ENCODE measurements around the gene SLC9A7. TPM values are rescaled to one million over a fixed set of nuclear protein-coding genes. Genes with fewer than 3 reads are reported as not detected.

The SLC9A7 gene
- total RNA-seq, 2 donors from 2014 or later, result 6.5 to 7.5 TPM

DNA sequence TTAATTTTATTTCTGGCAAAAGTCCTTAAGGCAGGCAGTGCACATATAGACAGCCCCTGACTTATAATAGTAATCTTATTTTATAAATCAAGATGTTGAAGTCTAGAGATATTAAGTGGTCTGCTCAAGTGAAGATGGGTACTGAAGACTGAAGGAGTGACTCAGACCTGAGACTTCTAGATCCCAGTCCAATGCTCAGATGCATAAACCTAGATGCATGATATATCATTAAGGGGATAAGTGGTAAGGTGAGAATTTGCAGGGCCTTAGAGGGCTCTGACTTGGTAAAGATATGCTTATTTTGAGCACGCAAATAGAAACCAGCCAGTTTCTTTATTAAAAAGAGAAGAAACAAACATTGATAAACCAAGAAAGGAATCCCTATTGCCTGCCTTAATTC, 42.9 kb downstream of the SLC9A7 start:
- TF ChIP-seq, protein P1, sequence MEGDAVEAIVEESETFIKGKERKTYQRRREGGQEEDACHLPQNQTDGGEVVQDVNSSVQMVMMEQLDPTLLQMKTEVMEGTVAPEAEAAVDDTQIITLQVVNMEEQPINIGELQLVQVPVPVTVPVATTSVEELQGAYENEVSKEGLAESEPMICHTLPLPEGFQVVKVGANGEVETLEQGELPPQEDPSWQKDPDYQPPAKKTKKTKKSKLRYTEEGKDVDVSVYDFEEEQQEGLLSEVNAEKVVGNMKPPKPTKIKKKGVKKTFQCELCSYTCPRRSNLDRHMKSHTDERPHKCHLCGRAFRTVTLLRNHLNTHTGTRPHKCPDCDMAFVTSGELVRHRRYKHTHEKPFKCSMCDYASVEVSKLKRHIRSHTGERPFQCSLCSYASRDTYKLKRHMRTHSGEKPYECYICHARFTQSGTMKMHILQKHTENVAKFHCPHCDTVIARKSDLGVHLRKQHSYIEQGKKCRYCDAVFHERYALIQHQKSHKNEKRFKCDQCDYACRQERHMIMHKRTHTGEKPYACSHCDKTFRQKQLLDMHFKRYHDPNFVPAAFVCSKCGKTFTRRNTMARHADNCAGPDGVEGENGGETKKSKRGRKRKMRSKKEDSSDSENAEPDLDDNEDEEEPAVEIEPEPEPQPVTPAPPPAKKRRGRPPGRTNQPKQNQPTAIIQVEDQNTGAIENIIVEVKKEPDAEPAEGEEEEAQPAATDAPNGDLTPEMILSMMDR (IDR thresholded peaks at IDR 0.05), result no peak
- H3K4me3 ChIP-seq, result no peak overlapping the region
- DNase-seq (ENCODE audit: low spot score), result no peak
- no peaks in the 10 kb centered on the region for H3K36me3 ChIP-seq
- H3K27ac ChIP-seq, result no peak overlapping the region
- H3K27me3 ChIP-seq, result no peaks in the 10 kb centered on the region
- H3K4me1 ChIP-seq, result no peaks in the 10 kb centered on the region
- H3K9me3 ChIP-seq, result no peaks in the 10 kb centered on the region

DNA sequence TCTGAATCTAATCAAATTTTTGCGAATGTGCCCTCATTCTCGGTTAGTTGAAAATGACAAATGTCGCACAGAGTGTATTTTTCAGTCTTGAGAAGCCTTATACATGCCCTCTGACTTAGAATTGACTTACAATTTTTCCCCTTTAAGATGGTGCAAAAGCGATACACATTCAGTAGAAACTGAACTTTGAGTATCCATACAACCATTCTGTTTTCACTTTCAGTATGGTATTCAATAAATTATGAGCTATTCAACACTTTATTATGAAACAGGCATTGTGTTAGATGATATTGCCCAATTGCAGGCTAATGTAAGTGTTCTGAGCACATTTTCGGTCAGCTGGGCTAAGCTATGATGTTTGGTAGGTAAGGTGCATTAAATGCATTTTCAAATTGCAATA, 43.4 kb downstream of the SLC9A7 start:
- TF ChIP-seq, protein P1 (IDR thresholded peaks at IDR 0.05), result no peak
- no peak for DNase-seq (ENCODE audit: low spot score)
- H3K9me3 ChIP-seq, result no peaks in the 10 kb centered on the region

DNA sequence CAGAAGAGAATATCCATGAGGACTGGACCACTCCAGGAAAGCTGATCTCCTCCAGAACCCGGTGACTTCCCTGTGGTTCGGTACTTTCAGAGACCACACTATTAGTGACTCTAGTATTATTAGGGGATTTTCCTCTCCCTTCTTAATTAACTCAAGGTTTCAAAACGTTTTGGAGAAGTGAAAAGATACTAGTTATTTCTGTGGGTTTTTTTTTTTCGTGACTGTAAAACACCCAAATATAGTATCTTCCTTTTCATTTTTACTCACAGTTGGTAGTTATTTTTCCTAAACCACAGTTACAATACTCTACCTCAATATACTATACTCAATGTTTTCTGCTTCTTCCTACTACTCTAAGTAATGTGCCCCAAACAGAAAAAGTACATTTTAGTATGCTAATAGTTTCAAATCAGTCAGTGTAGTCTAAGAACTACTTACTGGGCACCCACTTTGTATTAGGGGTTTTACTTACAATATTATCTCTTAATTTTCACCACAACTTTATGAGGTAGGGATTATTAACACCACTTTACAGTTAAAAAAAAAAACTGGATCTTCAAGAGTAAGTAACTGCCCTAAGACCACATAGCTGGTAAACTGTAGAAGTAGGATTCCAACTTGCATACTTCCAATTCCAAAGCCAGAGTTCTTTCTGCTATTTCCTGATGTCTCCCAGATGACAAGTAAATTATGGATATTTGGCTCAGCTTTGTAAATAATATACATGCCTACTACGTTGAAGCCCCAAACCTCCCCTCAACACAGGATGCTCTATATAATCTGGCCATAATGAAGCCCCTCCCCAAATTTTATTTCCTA, 45.0 kb downstream of the SLC9A7 start:
- no peak overlapping the region for H3K4me3 ChIP-seq
- H3K27me3 ChIP-seq, result no peaks in the 10 kb centered on the region
- no peaks in the 10 kb centered on the region for H3K36me3 ChIP-seq
- no peak overlapping the region for H3K27ac ChIP-seq
- no peaks in the 10 kb centered on the region for H3K9me3 ChIP-seq
- DNase-seq (ENCODE audit: low spot score), result no peak
- H3K4me1 ChIP-seq, result no peaks in the 10 kb centered on the region
- TF ChIP-seq, protein P1 (IDR thresholded peaks at IDR 0.05), result no peak

More for the DNA sequence above, 43.4 kb downstream of the SLC9A7 start:
- Histone ChIP-seq H3K27ac (no peak overlapping the region), H3K4me1 (no peaks in the 10 kb centered on the region), H3K36me3 (no peaks in the 10 kb centered on the region), H3K4me3 (no peak overlapping the region), H3K27me3 (no peaks in the 10 kb centered on the region)

DNA sequence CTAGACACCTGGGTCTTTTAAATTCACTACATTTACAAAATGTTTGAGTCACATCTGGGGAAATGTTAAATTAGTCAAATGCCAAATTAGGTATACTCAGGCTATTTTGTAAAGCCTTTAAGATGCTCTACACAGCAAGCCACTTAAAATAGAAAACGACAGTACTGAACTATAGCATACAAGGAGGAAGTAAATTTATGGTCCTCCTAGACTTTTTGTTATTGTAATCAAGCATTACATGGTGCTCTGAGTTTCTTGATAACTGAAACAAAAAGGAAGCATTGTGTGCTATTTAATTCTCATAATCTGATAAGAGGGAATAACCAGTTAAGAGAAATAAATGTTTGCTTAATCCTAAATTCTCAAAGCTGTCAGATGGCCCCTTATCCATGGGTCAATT, 46.2 kb downstream of the SLC9A7 start:
- H3K9me3 ChIP-seq, result no peaks in the 10 kb centered on the region

DNA sequence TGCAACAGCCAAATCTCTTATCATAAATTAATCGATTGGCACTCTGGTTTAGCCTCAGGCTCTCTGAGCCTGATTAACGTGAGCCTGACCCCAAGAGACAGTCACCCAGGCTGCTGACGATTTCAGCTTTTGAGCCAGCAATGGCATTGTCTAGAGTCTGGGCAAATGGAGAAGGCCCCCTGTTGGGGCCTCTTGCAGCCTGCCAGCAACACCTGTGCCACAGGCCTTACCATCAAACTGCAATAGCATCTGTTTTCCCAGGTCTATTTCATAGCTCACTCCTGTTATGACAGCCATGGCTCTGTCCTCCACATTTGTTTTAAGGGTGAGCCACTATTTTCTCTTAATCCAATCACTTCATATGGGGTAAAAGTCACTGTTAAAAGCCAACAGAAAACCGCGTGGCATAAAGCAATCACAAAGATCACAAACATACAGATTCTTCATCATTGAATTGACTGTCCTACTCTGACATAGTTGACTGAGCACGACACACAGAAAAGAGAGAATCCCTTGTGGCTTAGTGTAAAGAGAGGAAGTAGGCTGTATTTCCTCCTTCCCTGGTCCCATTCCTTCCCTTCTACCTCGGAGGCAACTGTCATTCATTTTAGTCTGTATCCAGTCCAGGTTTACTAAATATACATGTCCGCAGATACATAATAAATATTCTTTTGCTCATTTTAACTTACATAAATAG, 47.8 kb downstream of the SLC9A7 start:
- TF ChIP-seq, protein P1 (IDR thresholded peaks at IDR 0.05), result no peak
- Histone ChIP-seq H3K4me1 (no peaks in the 10 kb centered on the region), H3K27ac (no peak overlapping the region), H3K9me3 (no peaks in the 10 kb centered on the region), H3K36me3 (no peaks in the 10 kb centered on the region), H3K27me3 (no peaks in the 10 kb centered on the region), H3K4me3 (no peak overlapping the region)
- DNase-seq (ENCODE audit: low spot score), result no peak

More for the DNA sequence above, 46.2 kb downstream of the SLC9A7 start:
- no peaks in the 10 kb centered on the region for H3K27me3 ChIP-seq
- no peak overlapping the region for H3K4me3 ChIP-seq
- H3K36me3 ChIP-seq, result no peaks in the 10 kb centered on the region
- no peaks in the 10 kb centered on the region for H3K4me1 ChIP-seq
- TF ChIP-seq, protein P1 (IDR thresholded peaks at IDR 0.05), result no peak
- H3K27ac ChIP-seq, result no peak overlapping the region
- no peak for DNase-seq (ENCODE audit: low spot score)
